Ovary (tissue), 3 donors: Measurements from ENCODE around the gene RAET1G.
"Not testable (repeated sequence)": the region's sequence is repeated elsewhere in the genome, so short reads cannot be mapped to it uniquely, and the experiment has no call there.

Experiments
- CTCF ChIP-seq, 3 donors: fragments of 450-650 bp in 2 of 3; fragments of 200-600 bp in 1 of 3; IDR thresholded peaks; one replicate each; pipeline versions ENCODE4 v1.5.1 to v1.8.0; 2016 to 2022; ENCODE audit warnings: antibody characterized with exemption in 3 of 3, mild to moderate bottlenecking in 1 of 3
- EP300 ChIP-seq: sonication (generic); formaldehyde crosslinking; IDR thresholded peaks from one replicate; pipeline ENCODE4 v1.6.1; 2017; ENCODE audit warnings: antibody characterized with exemption
- POLR2A ChIP-seq: fragments of 450-650 bp; IDR thresholded peaks from one replicate; pipeline ENCODE4 v1.6.1; 2017; ENCODE audit warnings: antibody characterized with exemption, mild to moderate bottlenecking, moderate library complexity
- donor health status: DM: no; HTN: no; CAD: no.

- TF ChIP-seq CTCF (IDR thresholded peaks at IDR 0.05); POLR2A; EP300: not testable (repeated sequence)
These were observed 43.4 kb upstream of the RAET1G start for GRCh38 chr6:149966319-149966718.
